Neural cell (in vitro differentiated cells): ENCODE measurements around the gene GATA6.

Source experiments
- CTCF ChIP-seq: fragments of 450-650 bp; IDR thresholded peaks from 2 replicates; pipeline ENCODE4 v1.5.1; 2014; ENCODE audit warnings: antibody characterized with exemption, mild to moderate bottlenecking, moderate library complexity; ENCODE audit not compliant: poor library complexity, severe bottlenecking
- EP300 ChIP-seq: fragments of 450-650 bp; conservative IDR thresholded peaks from 2 replicates; pipeline ENCODE4 v1.6.1; 2014; ENCODE audit warnings: antibody characterized with exemption, mild to moderate bottlenecking, moderate library complexity; ENCODE audit not compliant: poor library complexity, severe bottlenecking
- EZH2 ChIP-seq: fragments of 200-600, 300-800 bp; shearing (Covaris generic), sonication (generic); IDR thresholded peaks from 2 replicates; pipeline ENCODE4 v1.6.1; 2014; ENCODE audit warnings: antibody characterized with exemption, low read length, borderline replicate concordance, mild to moderate bottlenecking; ENCODE audit not compliant: insufficient read depth, poor library complexity, severe bottlenecking
- POLR2AphosphoS5 ChIP-seq: IDR thresholded peaks from 2 replicates; pipeline ENCODE4 v1.6.1; 2012

GRCh38 chr18:22172594-22173049 is 3.2 kb downstream of the GATA6 start:
- TF ChIP-seq POLR2AphosphoS5: no peak
- no peak for TF ChIP-seq CTCF
- TF ChIP-seq EZH2: no peak
- TF ChIP-seq EP300: no peak
